Activated naive CD4-positive, alpha-beta T cell treated with anti-CD3 and anti-CD28 coated beads, Interleukin-2, amount 10 ng/mL, durations not matched to agents 7 days and 5 days (primary cell): ENCODE measurements around the gene HS3ST2.

Experiments used
- CTCF ChIA-PET: fragments of 350-600 bp; sonication (Branson Sonifier 250); formaldehyde crosslinking; loops from one replicate; lab custom pipeline; 2021; ENCODE audit warnings: antibody characterized with exemption; lab: Charles Lee
- DNase-seq: peaks from one replicate; pipeline ENCODE4 v3.0.0-alpha.2; 2020
- H3K27ac Mint-ChIP-seq: one replicate; pipeline ENCODE4 v1.8.0; 2021; ENCODE audit warnings: mild to moderate bottlenecking, moderate library complexity, mixed read lengths
- H3K27me3 Mint-ChIP-seq: one replicate; pipeline ENCODE4 v1.8.0; 2021; ENCODE audit warnings: mild to moderate bottlenecking, mixed read lengths
- H3K36me3 Mint-ChIP-seq: one replicate; pipeline ENCODE4 v1.8.0; 2021; ENCODE audit warnings: mixed read lengths
- H3K4me1 Mint-ChIP-seq: one replicate; pipeline ENCODE4 v1.8.0; 2021; ENCODE audit warnings: mixed read lengths
- H3K4me3 Mint-ChIP-seq: one replicate; pipeline ENCODE4 v1.8.0; 2021; ENCODE audit warnings: mild to moderate bottlenecking, moderate library complexity, mixed read lengths
- H3K9me3 Mint-ChIP-seq: one replicate; pipeline ENCODE4 v1.8.0; 2021; ENCODE audit warnings: mixed read lengths

The HS3ST2 gene

DNA sequence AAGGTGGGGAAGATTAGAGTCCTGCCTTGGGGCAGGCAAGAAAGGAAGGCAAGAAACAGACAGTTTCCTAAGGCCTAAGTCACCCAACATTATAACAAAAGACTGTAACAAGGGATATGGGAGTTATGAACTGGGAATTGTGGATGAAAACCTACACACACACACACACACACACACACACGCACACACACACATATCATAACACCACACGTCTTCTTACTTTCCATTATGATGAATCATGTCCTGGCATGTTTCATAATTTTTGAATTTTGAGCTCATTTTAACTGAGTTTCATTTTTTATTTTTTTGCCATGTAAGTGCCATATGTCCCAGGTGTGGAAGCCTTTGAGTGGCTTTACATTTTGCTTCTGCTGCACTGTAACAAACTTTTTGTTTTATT is 29.9 kb downstream of the HS3ST2 start:
- Mint-ChIP-seq H3K27ac (no peak overlapping the region), H3K27me3 (peaks cover 4% of the 10 kb centered on the region), H3K9me3 (no peaks in the 10 kb centered on the region), H3K4me1 (no peaks in the 10 kb centered on the region), H3K4me3 (no peak overlapping the region), H3K36me3 (no peaks in the 10 kb centered on the region)
- no peak for DNase-seq
- CTCF ChIA-PET, result interaction anchor here (0.5 kb wide), 1 partner anchor 224 kb away, joined by 3 read pairs; no protein-coding TSS in a partner anchor

- H3K4me1 Mint-ChIP-seq, result no peaks in the 10 kb centered on the region
- H3K9me3 Mint-ChIP-seq, result no peaks in the 10 kb centered on the region
- peaks cover 3% of the 10 kb centered on the region for H3K27me3 Mint-ChIP-seq
- no peak for DNase-seq
- no peak overlapping the region for H3K27ac Mint-ChIP-seq
- H3K36me3 Mint-ChIP-seq, result no peaks in the 10 kb centered on the region
- H3K4me3 Mint-ChIP-seq, result no peak overlapping the region
- CTCF ChIA-PET, result no interaction called here
These were observed 30.5 kb downstream of the HS3ST2 start for GRCh38 chr16:22844416-22844815.

DNA sequence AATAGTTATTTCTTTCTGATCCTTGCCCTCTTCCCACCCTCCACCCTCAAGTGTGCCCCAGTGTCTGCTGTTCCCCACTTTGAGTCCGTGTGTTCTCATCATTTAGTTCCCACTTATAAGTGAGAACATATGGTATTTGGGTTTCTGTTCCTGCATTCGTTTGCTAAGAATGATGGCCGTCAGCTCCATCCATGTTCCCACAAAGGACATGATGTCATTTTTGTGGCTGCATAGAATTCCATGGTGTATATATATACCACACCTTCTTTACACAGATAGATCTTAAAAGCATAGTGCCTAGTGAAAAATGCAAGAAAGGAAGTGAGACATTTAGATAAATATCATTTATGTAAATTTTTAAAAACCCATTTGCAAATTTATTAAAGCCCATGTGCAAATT is 33.1 kb downstream of the HS3ST2 start:
- H3K27me3 Mint-ChIP-seq, result peaks cover 3% of the 10 kb centered on the region
- CTCF ChIA-PET, result no interaction called here
- H3K4me1 Mint-ChIP-seq, result no peaks in the 10 kb centered on the region
- no peak overlapping the region for H3K4me3 Mint-ChIP-seq
- no peaks in the 10 kb centered on the region for H3K36me3 Mint-ChIP-seq
- no peaks in the 10 kb centered on the region for H3K9me3 Mint-ChIP-seq
- H3K27ac Mint-ChIP-seq, result no peak overlapping the region
- no peak for DNase-seq

GRCh38 chr16:22847690-22848089 is 33.7 kb downstream of the HS3ST2 start:
- Mint-ChIP-seq H3K4me1 (no peaks in the 10 kb centered on the region), H3K36me3 (no peaks in the 10 kb centered on the region), H3K27me3 (peaks cover 3% of the 10 kb centered on the region), H3K4me3 (no peak overlapping the region), H3K27ac (no peak overlapping the region), H3K9me3 (no peaks in the 10 kb centered on the region)
- DNase-seq, result no peak
- CTCF ChIA-PET, result no interaction called here

DNA sequence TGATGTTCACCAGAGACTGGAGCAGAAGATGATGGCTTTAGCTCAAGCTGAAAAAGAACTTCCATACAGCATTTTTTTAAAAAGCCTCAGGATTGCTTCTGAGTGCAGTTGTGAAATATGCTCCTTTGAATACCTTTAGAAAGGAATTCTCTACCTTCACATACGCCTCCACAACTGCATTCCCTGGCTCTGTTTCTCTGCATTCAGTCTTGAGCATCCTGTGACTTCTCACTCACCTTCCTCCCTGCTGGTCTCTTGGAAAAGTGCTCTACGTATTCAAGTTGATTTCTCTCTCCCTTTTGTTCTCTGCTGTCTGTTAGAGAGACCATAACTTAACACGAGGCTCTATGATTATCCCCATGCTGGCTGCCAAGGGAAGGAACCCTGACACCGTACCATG is 34.5 kb downstream of the HS3ST2 start:
- DNase-seq, result no peak
- H3K4me3 Mint-ChIP-seq, result no peak overlapping the region
- no peaks in the 10 kb centered on the region for H3K36me3 Mint-ChIP-seq
- no peak overlapping the region for H3K27ac Mint-ChIP-seq
- no peaks in the 10 kb centered on the region for H3K4me1 Mint-ChIP-seq
- CTCF ChIA-PET, result no interaction called here
- peaks cover 3% of the 10 kb centered on the region for H3K27me3 Mint-ChIP-seq
- no peaks in the 10 kb centered on the region for H3K9me3 Mint-ChIP-seq

GRCh38 chr16:22849517-22849916 is 35.6 kb downstream of the HS3ST2 start:
- Mint-ChIP-seq H3K36me3 (no peaks in the 10 kb centered on the region), H3K27ac (no peak overlapping the region), H3K9me3 (no peaks in the 10 kb centered on the region), H3K4me3 (no peak overlapping the region), H3K27me3 (peaks cover 3% of the 10 kb centered on the region), H3K4me1 (no peaks in the 10 kb centered on the region)
- CTCF ChIA-PET, result no interaction called here
- DNase-seq, result no peak

- CTCF ChIA-PET, result no interaction called here
- Mint-ChIP-seq H3K4me1 (no peaks in the 10 kb centered on the region), H3K27ac (no peak overlapping the region), H3K9me3 (no peaks in the 10 kb centered on the region), H3K36me3 (no peaks in the 10 kb centered on the region), H3K4me3 (no peak overlapping the region), H3K27me3 (peaks cover 5% of the 10 kb centered on the region)
- no peak for DNase-seq
These were observed 41.3 kb downstream of the HS3ST2 start for GRCh38 chr16:22855231-22855630.

DNA sequence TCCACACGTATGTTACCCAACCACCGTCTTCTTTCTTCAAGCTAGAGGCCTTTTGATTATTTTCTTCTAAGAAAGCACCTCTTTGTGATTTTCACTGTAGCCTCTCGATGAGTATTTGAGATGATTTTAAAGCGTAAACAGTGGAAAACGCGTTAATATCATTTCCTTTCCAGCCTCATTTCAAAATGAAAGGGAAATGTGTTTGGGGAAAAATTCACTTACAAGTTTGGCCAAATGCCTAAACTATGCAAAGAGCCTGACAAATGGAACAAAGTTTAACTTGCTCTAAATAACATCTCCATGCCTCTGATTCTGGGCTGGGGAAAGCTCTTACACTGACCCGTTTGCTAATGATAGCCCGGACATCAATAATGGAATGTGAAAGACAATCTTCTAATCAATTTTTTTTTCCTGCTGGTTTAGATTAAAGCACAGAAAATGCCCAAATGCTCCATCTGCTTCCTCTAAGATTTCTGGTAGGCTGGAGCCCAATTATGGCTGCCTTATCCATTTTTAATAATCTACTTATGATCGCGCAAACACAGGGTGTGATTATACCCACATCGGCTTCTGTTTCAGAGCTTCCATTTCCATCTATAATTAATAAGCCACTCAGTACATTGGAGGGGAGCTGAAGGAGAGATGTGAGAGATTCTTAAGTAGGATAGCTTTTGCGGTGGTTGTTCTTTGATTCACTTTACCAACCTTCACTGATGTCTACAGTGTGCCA is 43.5 kb downstream of the HS3ST2 start:
- Mint-ChIP-seq H3K36me3 (no peaks in the 10 kb centered on the region), H3K4me1 (no peaks in the 10 kb centered on the region), H3K4me3 (no peak overlapping the region), H3K27ac (no peak overlapping the region), H3K27me3 (peaks cover 8% of the 10 kb centered on the region), H3K9me3 (no peaks in the 10 kb centered on the region)
- no peak for DNase-seq
- CTCF ChIA-PET, result no interaction called here

GRCh38 chr16:22859925-22860324 is 46.0 kb downstream of the HS3ST2 start:
- H3K27me3 Mint-ChIP-seq, result peaks cover 17% of the 10 kb centered on the region
- H3K9me3 Mint-ChIP-seq, result no peaks in the 10 kb centered on the region
- CTCF ChIA-PET, result no interaction called here
- no peaks in the 10 kb centered on the region for H3K4me1 Mint-ChIP-seq
- DNase-seq, result no peak
- no peak overlapping the region for H3K27ac Mint-ChIP-seq
- no peaks in the 10 kb centered on the region for H3K36me3 Mint-ChIP-seq
- H3K4me3 Mint-ChIP-seq, result no peak overlapping the region

GRCh38 chr16:22861580-22861979 is 47.6 kb downstream of the HS3ST2 start:
- Mint-ChIP-seq H3K9me3 (no peaks in the 10 kb centered on the region), H3K27ac (no peak overlapping the region), H3K36me3 (no peaks in the 10 kb centered on the region), H3K27me3 (peaks cover 13% of the 10 kb centered on the region), H3K4me3 (no peak overlapping the region), H3K4me1 (no peaks in the 10 kb centered on the region)
- CTCF ChIA-PET, result no interaction called here
- DNase-seq, result no peak

DNA sequence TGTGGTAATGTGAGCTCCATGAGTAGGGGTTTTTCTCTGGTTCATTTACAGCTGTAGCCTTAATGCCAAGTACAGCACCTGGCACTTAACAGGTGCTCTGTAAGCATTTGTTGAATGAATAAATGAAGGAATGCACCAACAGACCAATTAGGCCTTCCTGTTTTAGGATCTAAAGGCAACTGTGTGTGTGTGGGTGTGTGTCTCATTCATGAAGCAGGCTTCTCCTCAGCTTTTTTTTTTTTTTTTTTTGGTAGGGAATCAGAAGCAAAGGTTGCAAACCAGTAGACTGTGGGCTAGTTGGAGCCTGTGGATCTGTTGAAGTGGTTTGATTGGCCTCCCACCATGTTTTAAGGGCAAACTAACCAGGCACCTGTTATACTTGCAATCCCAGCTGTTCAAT is 48.1 kb downstream of the HS3ST2 start:
- H3K27me3 Mint-ChIP-seq, result peaks cover 13% of the 10 kb centered on the region
- H3K4me3 Mint-ChIP-seq, result no peak overlapping the region
- H3K36me3 Mint-ChIP-seq, result no peaks in the 10 kb centered on the region
- H3K4me1 Mint-ChIP-seq, result no peaks in the 10 kb centered on the region
- no peaks in the 10 kb centered on the region for H3K9me3 Mint-ChIP-seq
- no peak overlapping the region for H3K27ac Mint-ChIP-seq
- no peak for DNase-seq
- CTCF ChIA-PET, result no interaction called here

GRCh38 chr16:22864375-22864774 is 50.4 kb downstream of the HS3ST2 start:
- H3K4me1 Mint-ChIP-seq, result no peaks in the 10 kb centered on the region
- H3K27me3 Mint-ChIP-seq, result peaks cover 13% of the 10 kb centered on the region
- H3K36me3 Mint-ChIP-seq, result no peaks in the 10 kb centered on the region
- H3K4me3 Mint-ChIP-seq, result no peak overlapping the region
- no peak for DNase-seq
- H3K27ac Mint-ChIP-seq, result no peak overlapping the region
- no peaks in the 10 kb centered on the region for H3K9me3 Mint-ChIP-seq
- CTCF ChIA-PET, result no interaction called here

- Mint-ChIP-seq H3K4me1 (no peaks in the 10 kb centered on the region), H3K4me3 (no peak overlapping the region), H3K36me3 (no peaks in the 10 kb centered on the region), H3K9me3 (no peaks in the 10 kb centered on the region), H3K27me3 (peaks cover 2% of the 10 kb centered on the region), H3K27ac (no peak overlapping the region)
- CTCF ChIA-PET, result no interaction called here
- DNase-seq, result no peak
These were observed 54.7 kb downstream of the HS3ST2 start for GRCh38 chr16:22868593-22869224.

DNA sequence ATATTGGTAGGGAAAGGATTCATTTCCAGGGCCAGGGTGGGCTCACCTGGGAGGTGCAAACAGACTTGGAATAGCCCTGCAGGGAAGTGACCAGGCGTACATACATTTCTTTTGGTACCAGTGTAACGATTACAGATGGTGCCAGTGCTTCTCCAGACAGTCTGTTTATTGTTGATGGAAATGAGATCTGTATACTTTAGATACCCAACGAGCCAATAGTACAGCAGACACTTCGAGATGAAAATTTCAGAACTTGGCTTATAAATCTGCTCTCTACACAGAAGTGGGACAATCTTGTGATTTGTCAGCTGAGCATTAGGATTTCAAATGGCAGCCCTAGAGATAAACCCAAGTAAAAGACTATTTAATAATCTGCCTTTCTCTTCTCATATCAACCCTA is 57.9 kb downstream of the HS3ST2 start:
- Mint-ChIP-seq H3K4me3 (no peak overlapping the region), H3K9me3 (no peaks in the 10 kb centered on the region), H3K36me3 (no peaks in the 10 kb centered on the region), H3K4me1 (no peaks in the 10 kb centered on the region), H3K27ac (no peak overlapping the region), H3K27me3 (peaks cover 4% of the 10 kb centered on the region)
- DNase-seq, result no peak
- CTCF ChIA-PET, result no interaction called here

DNA sequence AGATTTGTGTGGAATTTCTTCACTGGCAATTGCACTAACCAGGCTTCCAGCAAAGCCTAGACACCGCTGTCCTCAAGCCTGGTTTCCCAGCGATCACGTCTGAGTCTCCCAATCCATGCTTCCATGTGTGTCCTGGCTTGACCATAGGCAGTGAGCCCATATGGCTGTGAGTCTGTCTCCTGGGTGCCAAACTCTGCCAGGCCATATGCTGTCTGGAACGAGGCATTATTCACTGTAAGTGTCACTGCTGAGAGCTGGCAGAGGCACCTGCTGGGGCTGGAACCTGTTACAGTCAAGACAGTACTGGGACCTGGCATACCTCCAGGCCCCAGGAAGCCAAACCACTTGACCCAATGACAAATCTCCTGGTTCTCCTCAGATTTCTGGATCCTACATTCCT is 60.4 kb downstream of the HS3ST2 start:
- DNase-seq, result no peak
- Mint-ChIP-seq H3K9me3 (no peaks in the 10 kb centered on the region), H3K36me3 (no peaks in the 10 kb centered on the region), H3K4me1 (no peaks in the 10 kb centered on the region), H3K4me3 (no peak overlapping the region), H3K27me3 (peaks cover 8% of the 10 kb centered on the region), H3K27ac (no peak overlapping the region)
- CTCF ChIA-PET, result interaction anchor here (0.8 kb wide), 1 partner anchor 25 kb away, joined by 3 read pairs; no protein-coding TSS in a partner anchor
